Parathyroid adenoma (tissue), 2 donors: ENCODE measurements around the gene KRT6A.

Source experiments
- H2AFZ ChIP-seq: fragments of 300-600 bp; sonication (generic); one replicate; pipeline ENCODE4 v1.7.0; 2017; ENCODE audit warnings: antibody characterized with exemption, mild to moderate bottlenecking
- H3K27ac ChIP-seq: fragments of 300-600 bp; sonication (generic); one replicate; pipeline ENCODE4 v1.7.0; 2017
- H3K27me3 ChIP-seq: fragments of 300-600 bp; sonication (generic); one replicate; pipeline ENCODE4 v1.7.0; 2017; ENCODE audit warnings: low read length; ENCODE audit not compliant: control insufficient read depth, insufficient read depth
- H3K36me3 ChIP-seq: fragments of 300-600 bp; sonication (generic); one replicate; pipeline ENCODE4 v1.7.0; 2017; ENCODE audit warnings: low read length; ENCODE audit not compliant: control insufficient read depth, insufficient read depth
- H3K4me1 ChIP-seq: fragments of 300-600 bp; sonication (generic); one replicate; pipeline ENCODE4 v1.7.0; 2017; ENCODE audit warnings: control low read depth
- H3K4me2 ChIP-seq: fragments of 300-600 bp; sonication (generic); one replicate; pipeline ENCODE4 v1.7.0; 2017; ENCODE audit warnings: low read length
- H3K4me3 ChIP-seq: fragments of 300-600 bp; sonication (generic); one replicate; pipeline ENCODE4 v1.7.0; 2017; ENCODE audit warnings: low read depth, low read length
- H3K79me2 ChIP-seq: fragments of 300-600 bp; sonication (generic); one replicate; pipeline ENCODE4 v1.7.0; 2017; ENCODE audit warnings: control low read depth
- H3K9ac ChIP-seq: fragments of 300-600 bp; sonication (generic); one replicate; pipeline ENCODE4 v1.7.0; 2017; ENCODE audit warnings: mild to moderate bottlenecking
- H3K9me3 ChIP-seq: fragments of 300-600 bp; sonication (generic); one replicate; pipeline ENCODE4 v1.7.0; 2017; ENCODE audit warnings: low read length; ENCODE audit not compliant: control insufficient read depth
- CTCF ChIP-seq: fragments of 300-600 bp; sonication (generic); IDR thresholded peaks from one replicate; pipeline ENCODE4 v1.7.0; 2017; ENCODE audit warnings: antibody characterized with exemption, mild to moderate bottlenecking
- donor health status: primary hyperparathyroidism.

KRT6A gene

GRCh38 chr12:52530366-52530765, 37.3 kb upstream of the KRT6A start:
- Histone ChIP-seq H3K4me2 (no peak overlapping the region), H3K36me3 (no peaks in the 10 kb centered on the region), H3K27me3 (no peaks in the 10 kb centered on the region), H3K9ac (no peak overlapping the region), H3K79me2 (no peaks in the 10 kb centered on the region), H3K27ac (no peak overlapping the region), H3K4me1 (no peaks in the 10 kb centered on the region), H3K4me3 (no peak overlapping the region), H2AFZ (no peak overlapping the region), H3K9me3 (no peaks in the 10 kb centered on the region)
- no peak for TF ChIP-seq CTCF

- H3K27me3 ChIP-seq: no peaks in the 10 kb centered on the region
- H2AFZ ChIP-seq: no peak overlapping the region
- H3K4me3 ChIP-seq: no peak overlapping the region
- no peaks in the 10 kb centered on the region for H3K9me3 ChIP-seq
- no peak overlapping the region for H3K9ac ChIP-seq
- no peak for TF ChIP-seq CTCF
- H3K36me3 ChIP-seq: no peaks in the 10 kb centered on the region
- no peaks in the 10 kb centered on the region for H3K79me2 ChIP-seq
- no peak overlapping the region for H3K4me2 ChIP-seq
- H3K4me1 ChIP-seq: no peaks in the 10 kb centered on the region
- no peak overlapping the region for H3K27ac ChIP-seq
Measured at GRCh38 chr12:52529846-52530245, 36.8 kb upstream of the KRT6A start.

GRCh38 chr12:52529417-52529816, 36.4 kb upstream of the KRT6A start:
- Histone ChIP-seq H3K9me3 (no peaks in the 10 kb centered on the region), H2AFZ (no peak overlapping the region), H3K79me2 (no peaks in the 10 kb centered on the region), H3K9ac (no peak overlapping the region), H3K36me3 (no peaks in the 10 kb centered on the region), H3K4me2 (no peak overlapping the region), H3K4me3 (no peak overlapping the region), H3K27me3 (no peaks in the 10 kb centered on the region), H3K4me1 (no peaks in the 10 kb centered on the region), H3K27ac (no peak overlapping the region)
- no peak for TF ChIP-seq CTCF

GRCh38 chr12:52528641-52529143, 35.6 kb upstream of the KRT6A start:
- no peaks in the 10 kb centered on the region for H3K4me1 ChIP-seq
- no peak overlapping the region for H3K4me2 ChIP-seq
- no peak for TF ChIP-seq CTCF
- no peaks in the 10 kb centered on the region for H3K27me3 ChIP-seq
- no peaks in the 10 kb centered on the region for H3K79me2 ChIP-seq
- H3K4me3 ChIP-seq: no peak overlapping the region
- no peak overlapping the region for H3K9ac ChIP-seq
- no peaks in the 10 kb centered on the region for H3K36me3 ChIP-seq
- no peaks in the 10 kb centered on the region for H3K9me3 ChIP-seq
- H2AFZ ChIP-seq: no peak overlapping the region
- H3K27ac ChIP-seq: no peak overlapping the region

- H3K4me2 ChIP-seq: no peak overlapping the region
- TF ChIP-seq CTCF: no peak
- H3K4me1 ChIP-seq: no peaks in the 10 kb centered on the region
- no peaks in the 10 kb centered on the region for H3K79me2 ChIP-seq
- no peak overlapping the region for H3K4me3 ChIP-seq
- no peaks in the 10 kb centered on the region for H3K27me3 ChIP-seq
- no peak overlapping the region for H3K27ac ChIP-seq
- no peaks in the 10 kb centered on the region for H3K9me3 ChIP-seq
- no peak overlapping the region for H3K9ac ChIP-seq
- H2AFZ ChIP-seq: no peak overlapping the region
- no peaks in the 10 kb centered on the region for H3K36me3 ChIP-seq
Measured at GRCh38 chr12:52527121-52527800, 34.2 kb upstream of the KRT6A start.
